H1 (cell line): ENCODE data around the gene GAPDH. TPM values are rescaled to one million over a fixed set of nuclear protein-coding genes. Genes with fewer than 3 reads are reported as not detected.

Experiments used
- CTCF ChIA-PET: fragments of 300-600 bp; sonication (Branson Sonifier 250); formaldehyde crosslinking; loops from one replicate; lab custom pipeline; 2021; ENCODE audit not compliant: partially characterized antibody; lab: Charles Lee
- POLR2A ChIA-PET: fragments of 300-600 bp; sonication (Branson Sonifier 250); formaldehyde crosslinking; loops from one replicate; lab custom pipeline; 2021; ENCODE audit warnings: inconsistent platforms; ENCODE audit not compliant: partially characterized antibody; lab: Charles Lee
- DNase-seq, 2 experiments: peaks; one replicate each; pipeline versions ENCODE4 v3.0.0 to v3.0.0-alpha.2; 2010 to 2022; ENCODE audit warnings: low spot score in 2 of 2, low read depth in 1 of 2, mixed read lengths in 1 of 2
- FAIRE-seq: peaks from 2 replicates; lab custom pipeline; 2011; peaks lifted over from hg19 to GRCh38; lab: Jason Lieb, UNC
- H2AFZ ChIP-seq: 2 replicates; pipeline ENCODE4 v1.8.1; 2012; ENCODE audit warnings: low read length, inconsistent platforms
- H2AK5ac ChIP-seq: 2 replicates; pipeline ENCODE4 v1.6.1; 2013; ENCODE audit warnings: low read depth, low read length
- H2BK120ac ChIP-seq: replicated peaks from 2 replicates; pipeline ENCODE3; 2013; ENCODE audit warnings: low read depth, low read length, inconsistent platforms
- H2BK12ac ChIP-seq: 2 replicates; pipeline ENCODE4 v1.6.1; 2013; ENCODE audit warnings: low read depth, low read length
- H2BK15ac ChIP-seq: 2 replicates; pipeline ENCODE4 v1.6.1; 2013; ENCODE audit warnings: low read length
- H2BK20ac ChIP-seq: 2 replicates; pipeline ENCODE4 v1.6.1; 2013; ENCODE audit warnings: low read length
- H2BK5ac ChIP-seq: 2 replicates; pipeline ENCODE4 v1.6.1; 2013; ENCODE audit warnings: low read depth, low read length
- H3K14ac ChIP-seq: 2 replicates; pipeline ENCODE4 v1.6.1; 2013; ENCODE audit warnings: inconsistent platforms; ENCODE audit not compliant: insufficient read length
- H3K18ac ChIP-seq: 2 replicates; pipeline ENCODE4 v1.6.1; 2013; ENCODE audit warnings: low read length; ENCODE audit errors: extremely low read depth
- H3K23ac ChIP-seq: 2 replicates; pipeline ENCODE4 v1.6.1; 2013; ENCODE audit warnings: inconsistent platforms; ENCODE audit not compliant: insufficient read length
- H3K23me2 ChIP-seq: 2 replicates; pipeline ENCODE4 v1.6.1; 2013; ENCODE audit warnings: low read depth, low read length
- H3K27ac ChIP-seq: 2 replicates; pipeline ENCODE4 v1.6.1; 2011; ENCODE audit warnings: low read depth, low read length, inconsistent platforms
- H3K27me3 ChIP-seq, 4 experiments: replicated peaks in 1 of 4; 1 replicate in 1 of 4; 2 replicates in 3 of 4; pipeline versions ENCODE4 v1.6.1 to v1.8.1; 2011 to 2013; ENCODE audit warnings: low read length in 3 of 4, mild to moderate bottlenecking in 3 of 4, inconsistent platforms in 2 of 4, mixed read lengths in 2 of 4, moderate library complexity in 1 of 4; ENCODE audit not compliant: control insufficient read depth in 3 of 4, insufficient read depth in 3 of 4; ENCODE audit errors: extremely low read depth in 1 of 4
- H3K36me3 ChIP-seq, 4 experiments: 2 replicates each; pipeline versions ENCODE4 v1.6.1 to v1.8.1; 2011 to 2013; ENCODE audit warnings: mild to moderate bottlenecking in 4 of 4, low read length in 3 of 4, moderate library complexity in 2 of 4, control low read depth in 1 of 4, inconsistent platforms in 1 of 4; ENCODE audit not compliant: insufficient read depth in 4 of 4, control insufficient read depth in 2 of 4
- H3K4ac ChIP-seq: replicated peaks from 2 replicates; pipeline ENCODE3; 2013; ENCODE audit warnings: low read length, low read depth, mixed read lengths, inconsistent platforms; ENCODE audit not compliant: insufficient read length
- H3K4me1 ChIP-seq, 4 experiments: replicated peaks in 1 of 4; 1 replicate in 1 of 4; 2 replicates in 3 of 4; pipeline versions ENCODE4 v1.6.1 to v1.8.1; 2011 to 2013; ENCODE audit warnings: low read length in 3 of 4, inconsistent platforms in 2 of 4, mixed read lengths in 1 of 4; ENCODE audit not compliant: insufficient read depth in 4 of 4, control insufficient read depth in 3 of 4
- H3K4me2 ChIP-seq, 2 experiments: 2 replicates each; pipeline versions ENCODE4 v1.6.1 to v1.8.1; 2011 to 2013; ENCODE audit warnings: low read depth in 2 of 2, low read length in 2 of 2, control low read depth in 1 of 2, inconsistent platforms in 1 of 2, mild to moderate bottlenecking in 1 of 2; ENCODE audit not compliant: insufficient read depth in 1 of 2
- H3K4me3 ChIP-seq, 4 experiments: fragments of 200-600, 300-600 bp in 1 of 4; sonication (generic), shearing (Covaris generic), sonication (Bioruptor Twin) in 1 of 4; 2 replicates each; pipeline versions ENCODE4 v1.5.1 to v1.8.1; 2011 to 2016; ENCODE audit warnings: low read length in 4 of 4, low read depth in 3 of 4, control low read depth in 2 of 4, inconsistent platforms in 2 of 4, mild to moderate bottlenecking in 2 of 4, mixed read lengths in 1 of 4, moderate library complexity in 1 of 4; ENCODE audit not compliant: insufficient read depth in 2 of 4; ENCODE audit errors: extremely low read depth in 1 of 4
- H3K56ac ChIP-seq: replicated peaks from 2 replicates; pipeline ENCODE3; 2013; ENCODE audit warnings: low read depth, mild to moderate bottlenecking, mixed read lengths, low read length, inconsistent platforms; ENCODE audit not compliant: insufficient read length
- H3K79me1 ChIP-seq: 2 replicates; pipeline ENCODE4 v1.6.1; 2013; ENCODE audit warnings: low read depth, low read length, control low read depth
- H3K79me2 ChIP-seq, 2 experiments: 2 replicates each; pipeline versions ENCODE4 v1.6.1 to v1.8.1; 2012 to 2013; ENCODE audit warnings: low read length in 2 of 2, mild to moderate bottlenecking in 2 of 2, inconsistent platforms in 1 of 2; ENCODE audit not compliant: insufficient read depth in 2 of 2, control insufficient read depth in 1 of 2
- H3K9ac ChIP-seq, 4 experiments: replicated peaks in 1 of 4; 1 replicate in 1 of 4; 2 replicates in 3 of 4; pipeline versions ENCODE4 v1.6.1 to v1.8.1; 2011 to 2013; ENCODE audit warnings: low read depth in 3 of 4, low read length in 3 of 4, control low read depth in 2 of 4, mild to moderate bottlenecking in 2 of 4, moderate library complexity in 2 of 4, inconsistent platforms in 1 of 4; ENCODE audit errors: extremely low read depth in 1 of 4
- H3K9me3 ChIP-seq, 2 experiments: 2 replicates each; pipeline versions ENCODE4 v1.6.1 to v1.8.1; 2012 to 2013; ENCODE audit warnings: mild to moderate bottlenecking in 2 of 2, moderate library complexity in 2 of 2, control low read depth in 1 of 2, inconsistent platforms in 1 of 2, low read depth in 1 of 2, low read length in 1 of 2, mixed read lengths in 1 of 2; ENCODE audit not compliant: insufficient read depth in 2 of 2
- H4K20me1 ChIP-seq, 2 experiments: replicated peaks in 1 of 2; 2 replicates each; pipeline versions ENCODE3 to v1.8.1; 2011 to 2013; ENCODE audit warnings: inconsistent platforms in 2 of 2, low read length in 2 of 2, mild to moderate bottlenecking in 1 of 2; ENCODE audit not compliant: insufficient read depth in 2 of 2, control insufficient read depth in 1 of 2
- H4K5ac ChIP-seq: 2 replicates; pipeline ENCODE4 v1.6.1; 2013; ENCODE audit warnings: low read length, low read depth, mixed read lengths, inconsistent platforms; ENCODE audit not compliant: insufficient read length
- H4K8ac ChIP-seq: 2 replicates; pipeline ENCODE4 v1.8.0; 2013; ENCODE audit warnings: mild to moderate bottlenecking, moderate library complexity, low read length, inconsistent platforms; ENCODE audit not compliant: insufficient read depth; ENCODE audit errors: extremely low read depth
- H4K91ac ChIP-seq: replicated peaks from 2 replicates; pipeline ENCODE3; 2013; ENCODE audit warnings: low read length, mixed read lengths, inconsistent platforms; ENCODE audit not compliant: insufficient read length
- BCL11A ChIP-seq, 2 experiments: IDR thresholded peaks; one replicate each; pipeline ENCODE4 v1.6.1; 2011; ENCODE audit warnings: low read depth in 2 of 2, low read length in 2 of 2, mild to moderate bottlenecking in 2 of 2
- CTCF ChIP-seq, 3 experiments: IDR thresholded peaks; 1 replicate in 2 of 3; 2 replicates in 1 of 3; pipeline versions ENCODE4 v1.5.1 to v1.6.1; 2011; ENCODE audit warnings: low read length in 3 of 3, mild to moderate bottlenecking in 3 of 3, inconsistent platforms in 2 of 3, low read depth in 1 of 3, moderate library complexity in 1 of 3; ENCODE audit not compliant: insufficient read depth in 1 of 3; ENCODE audit errors: control extremely low read depth in 1 of 3
- MAFK ChIP-seq: IDR thresholded peaks from 2 replicates; pipeline ENCODE4 v1.6.1; 2012; ENCODE audit warnings: low read depth, mild to moderate bottlenecking, improper control_type of control experiment, low read length
- SIN3A ChIP-seq, 2 experiments: IDR thresholded peaks in 1 of 2; conservative IDR thresholded peaks in 1 of 2; 2 replicates each; pipeline ENCODE4 v1.6.1; 2011 to 2012; ENCODE audit warnings: low read length in 2 of 2, improper control_type of control experiment in 1 of 2, low read depth in 1 of 2, mild to moderate bottlenecking in 1 of 2
- SUZ12 ChIP-seq: fragments of 200-600 bp; sonication (generic); IDR thresholded peaks from 2 replicates; pipeline ENCODE4 v1.6.1; 2012; ENCODE audit warnings: mild to moderate bottlenecking, inconsistent platforms, low read length, moderate library complexity, mixed read lengths
- WGBS, 2 experiments: shearing (Covaris generic) in 1 of 2; methylation state at CpG; one replicate each; pipeline versions ENCODE4 v1.1.6 to v1.1.7; 2013 to 2015; ENCODE audit warnings: low lambda C conversion rate in 2 of 2, mixed read lengths in 2 of 2, inconsistent platforms in 1 of 2, low coverage in 1 of 2, missing lambda C conversion rate in 1 of 2; ENCODE audit not compliant: insufficient replicate concordance in 2 of 2, insufficient coverage in 1 of 2, insufficient read length in 1 of 2; ENCODE audit errors: extremely low coverage in 1 of 2, missing lambda C conversion rate in 1 of 2; 5-methylcytosine and 5-hydroxymethylcytosine counted together
- polyA plus RNA-seq, 7 experiments: library from polyadenylated mRNA; depleted of rRNA in 3 of 7; stranded (reverse) in 5 of 7; unstranded in 2 of 7; fragments of >200 nt in 5 of 7; fragments of 200-250 nt in 2 of 7; gene quantifications; 1 replicate in 5 of 7; 2 replicates in 1 of 7; 4 replicates in 1 of 7; pipeline versions ENCODE4 v1.2.1 to v1.2.3, GENCODE V29; 2011 to 2013; ENCODE audit warnings: missing spikeins in 2 of 7, mixed read lengths in 2 of 7
- total RNA-seq: library from RNA; stranded (reverse); fragmentation: NEBNext Ultra II Directional; extraction: Animal tissue kit (Norgen Biotek cat#: 25700); gene quantifications from 2 replicates; pipeline ENCODE4 v1.2.1, GENCODE V29; 2021

GAPDH gene
- total and polyA plus RNA-seq, 2 of the 8 experiments (the other 6 are each of a cell fraction or from before 2014, with no cell fraction given), result 5,175 to 15,878 TPM

GRCh38 chr12:6529291-6529737 is 5.0 kb upstream of the GAPDH start:
- CTCF ChIA-PET, result interaction anchor here (0.7 to 4.7 kb wide), 8 partner anchors 10 to 105 kb away, joined by 3 to 38 read pairs (median 4); no protein-coding TSS in a partner anchor
- Histone ChIP-seq H4K20me1 (peaks cover 3 to 5% of the 10 kb centered on the region in 2 experiments), H3K18ac (no peak overlapping the region), H3K23me2 (peaks cover 11% of the 10 kb centered on the region), H2BK12ac (no peak overlapping the region), H3K9me3 (no peaks in the 10 kb centered on the region), H2BK5ac (no peak overlapping the region; the same call in 1 of the 2 replicates), H2AK5ac (no peak overlapping the region), H3K9ac (no peak overlapping the region), H3K79me1 (no peaks in the 10 kb centered on the region), H3K36me3 (peaks cover 56 to 72% (median 67%) of the 10 kb centered on the region in 4 experiments), H3K79me2 (peaks cover 0 to 7% of the 10 kb centered on the region in 2 experiments; a peak in 1 of 4 replicates), H2BK20ac (no peak overlapping the region), H3K4me2 (no peak overlapping the region), H3K4me3 (no peak overlapping the region), H3K4ac (no peak overlapping the region), H2AFZ (no peak overlapping the region), H3K4me1 (peaks cover 0 to 14% (median 12%) of the 10 kb centered on the region in 4 experiments; a peak in 5 of 7 replicates)
- POLR2A ChIA-PET, result interaction anchor here (0.5 to 14.8 kb wide), 17 partner anchors 10 to 199 kb away, joined by 3 to 188 read pairs (median 4); partner anchors contain the start of genes GAPDH, IFFO1, MRPL51 and NOP2
- 91% methylated on average over 9 of the region's 9 CpGs; no CpG with 5 or more reads in 1 of the 2 experiments for WGBS, 2 experiments
- no peak for FAIRE-seq
- DNase-seq, result no peak
- peak; percentile 60 for TF ChIP-seq MAFK
- TF ChIP-seq BCL11A (IDR thresholded peaks at IDR 0.05; ENCODE audit: low read depth in 2 of 2, low read length in 2 of 2), result no peak
- no peak for TF ChIP-seq SIN3A (conservative IDR thresholded peaks at IDR 0.05 in 1 of 2, IDR thresholded peaks at IDR 0.05 in 1 of 2; ENCODE audit: low read depth in 1 of 2, low read length in 2 of 2)
- TF ChIP-seq CTCF (IDR thresholded peaks at IDR 0.05; ENCODE audit: control extremely low read depth in 1 of 3, insufficient read depth in 1 of 3, low read depth in 1 of 3, low read length in 3 of 3), result no peak
- no peak for TF ChIP-seq SUZ12
- TF ChIP-seq, all 59 proteins: peak for 1
- Histone ChIP-seq H3K56ac (no peak overlapping the region), H2BK120ac (no peak overlapping the region), H4K8ac (no peak overlapping the region), H3K14ac (no peak overlapping the region), H3K27me3 (no peaks in the 10 kb centered on the region), H4K91ac (no peak overlapping the region), H3K23ac (no peak overlapping the region), H2BK15ac (no peak overlapping the region), H3K27ac (no peak overlapping the region), H4K5ac (no peak overlapping the region)
